MV-4-11 (cell line): ENCODE results near the gene PCDHGB5.
"Not testable (repeated sequence)": the region's sequence is repeated elsewhere in the genome, so short reads cannot be mapped to it uniquely, and the experiment has no call there.

ENCODE experiments used
- DNase-seq: peaks from one replicate; lab custom pipeline; 2025; lab: John Stamatoyannopoulos, UW

The PCDHGB5 gene

DNA sequence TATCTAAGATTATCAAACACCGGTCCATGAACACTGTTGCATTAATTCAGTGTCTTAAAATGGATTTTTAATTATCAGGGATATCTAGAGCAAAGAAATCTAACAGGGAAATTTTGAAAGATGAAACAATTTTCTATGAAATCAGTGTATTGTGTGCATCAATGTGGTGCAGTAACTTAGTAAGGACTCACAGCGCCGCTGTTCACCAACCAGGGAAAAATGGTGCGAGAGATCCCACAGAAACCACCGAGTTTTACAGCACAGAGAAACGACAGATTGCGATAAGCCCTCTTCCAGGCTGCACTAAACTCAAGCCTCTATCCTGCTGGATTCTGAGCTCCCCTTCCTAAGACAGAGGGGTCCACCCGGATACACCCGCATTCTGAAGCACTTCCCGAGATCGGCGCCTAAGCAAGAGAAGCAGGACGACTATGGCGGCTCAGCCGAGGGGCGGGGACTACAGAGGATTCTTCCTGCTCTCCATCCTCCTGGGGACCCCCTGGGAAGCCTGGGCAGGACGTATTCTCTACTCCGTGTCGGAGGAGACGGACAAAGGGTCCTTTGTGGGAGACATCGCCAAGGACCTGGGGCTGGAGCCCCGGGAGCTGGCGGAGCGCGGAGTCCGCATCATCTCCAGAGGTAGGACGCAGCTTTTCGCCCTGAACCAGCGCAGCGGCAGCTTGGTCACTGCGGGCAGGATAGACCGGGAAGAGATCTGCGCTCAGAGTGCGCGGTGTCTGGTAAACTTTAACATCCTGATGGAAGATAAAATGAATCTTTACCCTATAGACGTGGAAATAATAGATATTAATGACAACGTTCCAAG, 15.1 kb upstream of the PCDHGB5 start, which contains the start of gene PCDHGA7:
TSS of gene PCDHGA7 (plus strand) at position 274 of the 826 bp plus-strand sequence. CDS start at position 432, 158 bp downstream.
- DNase-seq, result no peak

DNA sequence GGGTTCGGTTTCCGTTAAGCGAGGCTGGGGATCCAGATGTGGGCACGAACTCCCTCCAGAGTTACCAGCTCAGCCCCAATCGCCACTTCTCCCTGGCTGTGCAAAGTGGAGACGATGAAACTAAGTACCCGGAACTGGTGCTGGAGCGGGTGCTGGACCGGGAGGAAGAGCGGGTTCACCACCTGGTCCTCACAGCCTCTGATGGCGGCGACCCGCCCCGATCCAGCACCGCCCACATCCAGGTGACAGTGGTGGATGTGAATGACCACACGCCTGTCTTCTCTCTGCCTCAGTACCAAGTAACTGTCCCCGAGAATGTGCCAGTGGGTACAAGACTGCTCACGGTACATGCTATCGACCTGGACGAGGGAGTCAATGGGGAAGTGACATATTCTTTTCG, 14.4 kb upstream of the PCDHGB5 start:
- no peak for DNase-seq

GRCh38 chr5:141384471-141385267, 13.1 kb upstream of the PCDHGB5 start:
- DNase-seq, result no peak

DNA sequence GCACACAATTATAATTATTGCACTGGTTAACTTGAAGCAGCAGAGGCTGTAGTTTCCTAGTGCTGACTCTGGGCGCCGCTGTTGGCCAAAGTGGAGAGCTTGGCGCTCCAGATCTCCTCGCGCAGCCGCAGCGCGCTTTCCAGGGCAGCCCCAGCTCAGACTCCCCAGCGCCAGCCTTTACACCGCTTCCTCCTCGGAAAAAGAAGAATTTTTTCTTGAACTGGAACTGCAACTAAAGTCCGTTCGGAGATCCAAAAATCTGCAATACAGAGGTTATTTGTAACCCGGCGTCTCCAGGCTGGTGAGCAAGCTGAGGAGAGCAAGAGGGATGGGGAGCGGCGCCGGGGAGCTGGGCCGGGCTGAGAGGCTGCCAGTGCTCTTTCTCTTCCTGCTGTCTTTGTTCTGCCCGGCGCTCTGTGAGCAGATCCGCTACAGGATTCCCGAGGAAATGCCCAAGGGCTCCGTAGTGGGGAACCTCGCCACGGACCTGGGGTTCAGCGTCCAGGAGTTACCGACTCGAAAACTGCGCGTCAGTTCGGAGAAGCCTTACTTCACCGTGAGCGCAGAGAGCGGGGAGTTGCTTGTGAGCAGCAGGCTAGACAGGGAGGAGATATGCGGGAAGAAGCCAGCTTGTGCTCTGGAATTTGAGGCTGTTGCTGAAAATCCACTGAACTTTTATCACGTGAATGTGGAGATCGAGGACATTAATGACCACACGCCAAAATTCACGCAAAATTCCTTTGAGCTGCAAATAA, 10.0 kb upstream of the PCDHGB5 start, which contains the start of gene PCDHGB4:
TSS of gene PCDHGB4 (plus strand) at position 142 of the 755 bp plus-strand sequence. CDS start at position 329, 187 bp downstream.
- not testable (repeated sequence) for DNase-seq

- no peak for DNase-seq
Observed at GRCh38 chr5:141388661-141389060, 9.1 kb upstream of the PCDHGB5 start.

DNA sequence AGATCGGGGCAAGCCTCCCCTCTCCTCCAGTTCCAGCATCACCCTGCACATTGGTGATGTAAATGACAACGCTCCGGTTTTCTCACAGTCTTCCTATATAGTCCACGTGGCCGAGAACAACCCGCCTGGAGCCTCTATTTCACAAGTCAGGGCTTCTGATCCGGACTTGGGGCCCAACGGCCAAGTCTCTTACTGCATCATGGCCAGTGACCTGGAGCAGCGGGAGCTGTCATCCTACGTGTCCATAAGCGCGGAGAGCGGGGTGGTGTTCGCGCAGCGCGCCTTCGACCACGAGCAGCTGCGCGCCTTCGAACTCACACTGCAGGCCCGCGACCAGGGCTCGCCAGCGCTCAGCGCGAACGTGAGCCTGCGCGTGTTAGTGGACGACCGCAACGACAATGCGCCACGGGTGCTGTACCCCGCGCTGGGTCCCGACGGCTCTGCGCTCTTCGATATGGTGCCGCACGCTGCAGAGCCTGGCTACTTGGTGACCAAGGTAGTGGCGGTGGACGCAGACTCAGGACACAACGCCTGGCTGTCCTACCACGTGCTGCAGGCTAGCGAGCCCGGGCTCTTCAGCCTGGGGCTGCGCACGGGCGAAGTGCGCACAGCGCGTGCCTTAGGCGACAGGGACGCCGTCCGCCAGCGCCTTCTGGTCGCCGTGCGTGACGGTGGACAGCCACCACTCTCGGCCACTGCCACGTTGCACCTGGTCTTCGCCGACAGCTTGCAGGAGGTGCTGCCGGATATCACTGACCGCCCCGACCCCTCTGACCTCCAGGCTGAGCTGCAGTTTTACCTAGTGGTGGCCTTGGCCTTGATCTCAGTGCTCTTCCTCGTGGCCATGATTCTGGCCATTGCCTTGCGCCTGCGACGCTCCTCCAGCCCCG, 8.3 kb upstream of the PCDHGB5 start:
- no peak for DNase-seq

DNA sequence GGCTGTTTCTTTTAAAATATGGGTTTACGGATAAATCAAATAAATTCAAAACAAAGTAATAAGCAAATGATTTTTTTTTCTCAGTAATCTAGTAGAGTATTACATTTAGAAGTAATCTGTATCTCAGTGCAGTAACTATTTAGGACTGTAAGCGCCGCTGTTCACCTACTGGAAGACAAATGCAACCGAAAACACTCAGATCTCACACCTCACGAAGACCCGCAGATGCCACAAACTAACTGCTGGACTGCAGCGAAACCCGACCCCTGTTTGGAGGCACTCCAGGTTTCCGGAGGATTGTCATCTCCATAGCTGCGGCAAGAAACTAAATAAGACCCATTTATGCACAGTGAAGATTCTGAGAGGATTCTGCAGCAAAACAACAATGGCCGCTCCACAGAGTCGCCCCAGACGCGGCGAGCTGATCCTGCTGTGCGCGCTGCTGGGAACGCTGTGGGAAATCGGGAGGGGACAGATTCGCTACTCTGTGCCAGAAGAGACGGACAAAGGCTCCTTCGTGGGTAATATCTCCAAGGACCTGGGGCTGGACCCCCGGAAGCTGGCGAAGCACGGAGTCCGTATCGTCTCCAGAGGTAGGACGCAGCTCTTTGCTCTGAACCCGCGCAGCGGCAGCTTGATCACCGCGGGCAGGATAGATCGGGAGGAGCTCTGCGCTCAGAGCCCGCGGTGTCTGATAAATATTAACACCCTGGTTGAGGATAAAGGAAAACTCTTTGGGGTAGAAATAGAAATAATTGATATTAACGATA, 5.1 kb upstream of the PCDHGB5 start, which contains the start of gene PCDHGA8:
TSS of gene PCDHGA8 (plus strand) at position 205 of the 770 bp plus-strand sequence. CDS start at position 386, 181 bp downstream.
- no peak for DNase-seq

- DNase-seq, result no peak
Observed at GRCh38 chr5:141393267-141393666, 4.5 kb upstream of the PCDHGB5 start.

DNA sequence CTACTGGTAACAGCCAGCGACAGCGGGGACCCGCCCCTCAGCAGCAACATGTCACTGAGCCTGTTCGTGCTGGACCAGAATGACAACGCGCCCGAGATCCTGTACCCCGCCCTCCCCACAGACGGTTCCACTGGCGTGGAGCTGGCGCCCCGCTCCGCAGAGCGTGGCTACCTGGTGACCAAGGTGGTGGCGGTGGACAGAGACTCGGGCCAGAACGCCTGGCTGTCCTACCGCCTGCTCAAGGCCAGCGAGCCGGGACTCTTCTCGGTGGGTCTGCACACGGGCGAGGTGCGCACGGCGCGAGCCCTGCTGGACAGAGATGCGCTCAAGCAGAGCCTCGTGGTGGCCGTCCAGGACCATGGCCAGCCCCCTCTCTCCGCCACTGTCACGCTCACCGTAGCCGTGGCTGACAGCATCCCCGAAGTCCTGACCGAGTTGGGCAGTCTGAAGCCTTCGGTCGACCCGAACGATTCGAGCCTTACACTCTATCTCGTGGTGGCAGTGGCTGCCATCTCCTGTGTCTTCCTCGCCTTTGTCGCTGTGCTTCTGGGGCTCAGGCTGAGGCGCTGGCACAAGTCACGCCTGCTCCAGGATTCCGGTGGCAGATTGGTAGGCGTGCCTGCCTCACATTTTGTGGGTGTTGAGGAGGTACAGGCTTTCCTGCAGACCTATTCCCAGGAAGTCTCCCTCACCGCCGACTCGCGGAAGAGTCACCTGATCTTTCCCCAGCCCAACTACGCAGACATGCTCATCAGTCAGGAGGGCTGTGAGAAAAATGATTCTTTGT, 3.2 kb upstream of the PCDHGB5 start:
- not testable (repeated sequence) for DNase-seq

DNA sequence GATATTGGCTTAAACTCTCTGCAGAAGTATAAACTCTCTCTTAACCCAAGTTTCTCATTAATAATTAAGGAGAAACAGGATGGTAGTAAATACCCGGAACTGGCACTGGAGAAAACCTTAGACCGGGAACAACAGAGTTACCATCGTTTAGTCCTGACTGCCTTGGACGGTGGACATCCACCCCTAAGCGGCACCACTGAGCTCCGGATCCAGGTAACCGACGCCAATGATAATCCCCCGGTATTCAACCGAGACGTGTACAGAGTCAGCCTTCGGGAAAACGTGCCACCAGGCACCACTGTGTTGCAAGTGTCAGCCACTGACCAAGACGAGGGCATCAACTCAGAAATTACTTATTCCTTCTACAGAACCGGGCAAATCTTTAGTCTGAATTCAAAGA, 861 bp downstream of the PCDHGB5 start:
- DNase-seq, result no peak

DNA sequence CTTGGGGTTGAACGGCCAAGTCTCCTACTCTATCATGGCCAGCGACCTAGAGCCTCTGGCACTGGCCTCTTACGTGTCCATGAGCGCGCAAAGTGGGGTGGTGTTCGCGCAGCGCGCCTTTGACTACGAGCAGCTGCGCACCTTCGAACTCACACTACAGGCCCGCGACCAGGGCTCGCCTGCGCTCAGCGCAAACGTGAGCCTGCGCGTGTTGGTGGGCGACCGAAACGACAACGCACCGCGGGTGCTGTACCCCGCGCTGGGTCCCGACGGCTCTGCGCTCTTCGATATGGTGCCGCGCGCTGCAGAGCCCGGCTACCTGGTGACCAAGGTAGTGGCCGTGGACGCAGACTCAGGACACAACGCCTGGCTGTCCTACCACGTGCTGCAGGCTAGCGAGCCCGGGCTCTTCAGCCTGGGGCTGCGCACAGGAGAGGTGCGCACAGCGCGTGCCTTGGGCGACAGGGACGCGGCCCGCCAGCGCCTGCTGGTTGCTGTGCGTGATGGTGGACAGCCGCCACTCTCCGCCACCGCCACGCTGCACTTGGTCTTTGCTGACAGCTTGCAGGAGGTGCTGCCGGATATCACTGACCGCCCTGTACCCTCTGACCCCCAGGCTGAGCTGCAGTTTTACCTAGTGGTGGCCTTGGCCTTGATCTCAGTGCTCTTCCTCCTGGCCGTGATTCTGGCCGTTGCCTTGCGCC, 2.0 kb downstream of the PCDHGB5 start:
- no peak for DNase-seq

GRCh38 chr5:141402553-141403243, 5.0 kb downstream of the PCDHGB5 start, which contains the start of gene PCDHGA9:
Gene PCDHGA9 (plus strand): TSS chr5:141402778. CDS start chr5:141402953, 175 bp downstream.
- DNase-seq, result no peak

DNA sequence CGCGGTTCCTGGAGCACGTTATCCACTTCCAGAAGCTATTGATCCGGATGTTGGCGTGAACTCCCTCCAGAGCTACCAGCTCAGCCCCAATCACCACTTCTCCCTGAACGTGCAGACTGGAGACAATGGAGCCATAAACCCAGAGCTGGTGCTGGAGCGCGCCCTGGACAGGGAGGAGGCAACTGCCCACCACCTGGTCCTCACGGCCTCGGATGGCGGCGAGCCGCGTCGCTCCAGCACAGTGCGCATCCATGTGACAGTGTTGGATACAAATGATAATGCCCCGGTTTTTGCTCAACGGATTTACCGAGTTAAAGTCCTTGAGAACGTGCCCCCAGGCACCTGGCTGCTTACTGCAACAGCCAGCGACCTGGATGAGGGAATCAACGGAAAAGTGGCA, 5.6 kb downstream of the PCDHGB5 start:
- DNase-seq, result no peak

GRCh38 chr5:141407790-141408505, 10.2 kb downstream of the PCDHGB5 start, which contains the start of gene PCDHGB6:
Gene PCDHGB6 (plus strand): TSS chr5:141408021. CDS start chr5:141408203, 182 bp downstream.
- DNase-seq, result not testable (repeated sequence)

- DNase-seq, result no peak
Observed at GRCh38 chr5:141409598-141410306, 12.0 kb downstream of the PCDHGB5 start.

DNA sequence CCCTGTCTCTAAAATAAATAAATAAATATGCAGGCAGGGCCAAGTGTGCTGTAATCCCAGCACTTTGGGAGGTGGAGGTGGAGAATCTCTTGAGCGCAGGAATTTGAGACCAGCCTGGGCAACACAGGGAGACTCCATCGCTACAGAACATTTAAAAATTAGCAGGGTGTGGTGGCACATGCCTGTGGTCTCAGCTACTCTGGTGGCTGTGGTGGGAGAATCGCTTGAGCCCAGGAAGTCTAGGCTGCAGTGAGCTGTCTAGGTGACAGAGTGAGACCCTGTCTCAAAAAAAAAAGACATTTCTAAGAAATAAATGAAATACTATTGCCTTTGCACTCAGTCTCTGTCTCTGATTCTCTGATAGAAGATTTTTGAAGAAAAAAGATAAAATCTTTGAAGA, 13.8 kb downstream of the PCDHGB5 start:
- no peak for DNase-seq
